H1 (cell line): ENCODE measurements around the gene SLC39A7. TPM values are rescaled to one million over a fixed set of nuclear protein-coding genes. Genes with fewer than 3 reads are reported as not detected.
A peak's percentile ranks its signal among the peaks of the same experiment; 100 is the strongest.

Experiments
- CTCF ChIA-PET: fragments of 300-600 bp; sonication (Branson Sonifier 250); formaldehyde crosslinking; loops from one replicate; lab custom pipeline; 2021; ENCODE audit not compliant: partially characterized antibody; lab: Charles Lee
- POLR2A ChIA-PET: fragments of 300-600 bp; sonication (Branson Sonifier 250); formaldehyde crosslinking; loops from one replicate; lab custom pipeline; 2021; ENCODE audit warnings: inconsistent platforms; ENCODE audit not compliant: partially characterized antibody; lab: Charles Lee
- DNase-seq, 2 experiments: peaks; one replicate each; pipeline versions ENCODE4 v3.0.0 to v3.0.0-alpha.2; 2010 to 2022; ENCODE audit warnings: low spot score in 2 of 2, low read depth in 1 of 2, mixed read lengths in 1 of 2
- FAIRE-seq: peaks from 2 replicates; lab custom pipeline; 2011; peaks lifted over from hg19 to GRCh38; lab: Jason Lieb, UNC
- H2AFZ ChIP-seq: 2 replicates; pipeline ENCODE4 v1.8.1; 2012; ENCODE audit warnings: low read length, inconsistent platforms
- H2AK5ac ChIP-seq: 2 replicates; pipeline ENCODE4 v1.6.1; 2013; ENCODE audit warnings: low read depth, low read length
- H2BK120ac ChIP-seq: replicated peaks from 2 replicates; pipeline ENCODE3; 2013; ENCODE audit warnings: low read depth, low read length, inconsistent platforms
- H2BK12ac ChIP-seq: 2 replicates; pipeline ENCODE4 v1.6.1; 2013; ENCODE audit warnings: low read depth, low read length
- H2BK15ac ChIP-seq: 2 replicates; pipeline ENCODE4 v1.6.1; 2013; ENCODE audit warnings: low read length
- H2BK20ac ChIP-seq: 2 replicates; pipeline ENCODE4 v1.6.1; 2013; ENCODE audit warnings: low read length
- H2BK5ac ChIP-seq: 2 replicates; pipeline ENCODE4 v1.6.1; 2013; ENCODE audit warnings: low read depth, low read length
- H3K14ac ChIP-seq: 2 replicates; pipeline ENCODE4 v1.6.1; 2013; ENCODE audit warnings: inconsistent platforms; ENCODE audit not compliant: insufficient read length
- H3K18ac ChIP-seq: 2 replicates; pipeline ENCODE4 v1.6.1; 2013; ENCODE audit warnings: low read length; ENCODE audit errors: extremely low read depth
- H3K23ac ChIP-seq: 2 replicates; pipeline ENCODE4 v1.6.1; 2013; ENCODE audit warnings: inconsistent platforms; ENCODE audit not compliant: insufficient read length
- H3K23me2 ChIP-seq: 2 replicates; pipeline ENCODE4 v1.6.1; 2013; ENCODE audit warnings: low read depth, low read length
- H3K27ac ChIP-seq: 2 replicates; pipeline ENCODE4 v1.6.1; 2011; ENCODE audit warnings: low read depth, low read length, inconsistent platforms
- H3K27me3 ChIP-seq, 4 experiments: replicated peaks in 1 of 4; 1 replicate in 1 of 4; 2 replicates in 3 of 4; pipeline versions ENCODE4 v1.6.1 to v1.8.1; 2011 to 2013; ENCODE audit warnings: low read length in 3 of 4, mild to moderate bottlenecking in 3 of 4, inconsistent platforms in 2 of 4, mixed read lengths in 2 of 4, moderate library complexity in 1 of 4; ENCODE audit not compliant: control insufficient read depth in 3 of 4, insufficient read depth in 3 of 4; ENCODE audit errors: extremely low read depth in 1 of 4
- H3K36me3 ChIP-seq, 4 experiments: 2 replicates each; pipeline versions ENCODE4 v1.6.1 to v1.8.1; 2011 to 2013; ENCODE audit warnings: mild to moderate bottlenecking in 4 of 4, low read length in 3 of 4, moderate library complexity in 2 of 4, control low read depth in 1 of 4, inconsistent platforms in 1 of 4; ENCODE audit not compliant: insufficient read depth in 4 of 4, control insufficient read depth in 2 of 4
- H3K4ac ChIP-seq: replicated peaks from 2 replicates; pipeline ENCODE3; 2013; ENCODE audit warnings: low read length, low read depth, mixed read lengths, inconsistent platforms; ENCODE audit not compliant: insufficient read length
- H3K4me1 ChIP-seq, 4 experiments: replicated peaks in 1 of 4; 1 replicate in 1 of 4; 2 replicates in 3 of 4; pipeline versions ENCODE4 v1.6.1 to v1.8.1; 2011 to 2013; ENCODE audit warnings: low read length in 3 of 4, inconsistent platforms in 2 of 4, mixed read lengths in 1 of 4; ENCODE audit not compliant: insufficient read depth in 4 of 4, control insufficient read depth in 3 of 4
- H3K4me2 ChIP-seq, 2 experiments: 2 replicates each; pipeline versions ENCODE4 v1.6.1 to v1.8.1; 2011 to 2013; ENCODE audit warnings: low read depth in 2 of 2, low read length in 2 of 2, control low read depth in 1 of 2, inconsistent platforms in 1 of 2, mild to moderate bottlenecking in 1 of 2; ENCODE audit not compliant: insufficient read depth in 1 of 2
- H3K4me3 ChIP-seq, 4 experiments: fragments of 200-600, 300-600 bp in 1 of 4; sonication (generic), shearing (Covaris generic), sonication (Bioruptor Twin) in 1 of 4; 2 replicates each; pipeline versions ENCODE4 v1.5.1 to v1.8.1; 2011 to 2016; ENCODE audit warnings: low read length in 4 of 4, low read depth in 3 of 4, control low read depth in 2 of 4, inconsistent platforms in 2 of 4, mild to moderate bottlenecking in 2 of 4, mixed read lengths in 1 of 4, moderate library complexity in 1 of 4; ENCODE audit not compliant: insufficient read depth in 2 of 4; ENCODE audit errors: extremely low read depth in 1 of 4
- H3K56ac ChIP-seq: replicated peaks from 2 replicates; pipeline ENCODE3; 2013; ENCODE audit warnings: low read depth, mild to moderate bottlenecking, mixed read lengths, low read length, inconsistent platforms; ENCODE audit not compliant: insufficient read length
- H3K79me1 ChIP-seq: 2 replicates; pipeline ENCODE4 v1.6.1; 2013; ENCODE audit warnings: low read depth, low read length, control low read depth
- H3K79me2 ChIP-seq, 2 experiments: 2 replicates each; pipeline versions ENCODE4 v1.6.1 to v1.8.1; 2012 to 2013; ENCODE audit warnings: low read length in 2 of 2, mild to moderate bottlenecking in 2 of 2, inconsistent platforms in 1 of 2; ENCODE audit not compliant: insufficient read depth in 2 of 2, control insufficient read depth in 1 of 2
- H3K9ac ChIP-seq, 4 experiments: replicated peaks in 1 of 4; 1 replicate in 1 of 4; 2 replicates in 3 of 4; pipeline versions ENCODE4 v1.6.1 to v1.8.1; 2011 to 2013; ENCODE audit warnings: low read depth in 3 of 4, low read length in 3 of 4, control low read depth in 2 of 4, mild to moderate bottlenecking in 2 of 4, moderate library complexity in 2 of 4, inconsistent platforms in 1 of 4; ENCODE audit errors: extremely low read depth in 1 of 4
- H3K9me3 ChIP-seq, 2 experiments: 2 replicates each; pipeline versions ENCODE4 v1.6.1 to v1.8.1; 2012 to 2013; ENCODE audit warnings: mild to moderate bottlenecking in 2 of 2, moderate library complexity in 2 of 2, control low read depth in 1 of 2, inconsistent platforms in 1 of 2, low read depth in 1 of 2, low read length in 1 of 2, mixed read lengths in 1 of 2; ENCODE audit not compliant: insufficient read depth in 2 of 2
- H4K20me1 ChIP-seq, 2 experiments: replicated peaks in 1 of 2; 2 replicates each; pipeline versions ENCODE3 to v1.8.1; 2011 to 2013; ENCODE audit warnings: inconsistent platforms in 2 of 2, low read length in 2 of 2, mild to moderate bottlenecking in 1 of 2; ENCODE audit not compliant: insufficient read depth in 2 of 2, control insufficient read depth in 1 of 2
- H4K5ac ChIP-seq: 2 replicates; pipeline ENCODE4 v1.6.1; 2013; ENCODE audit warnings: low read length, low read depth, mixed read lengths, inconsistent platforms; ENCODE audit not compliant: insufficient read length
- H4K8ac ChIP-seq: 2 replicates; pipeline ENCODE4 v1.8.0; 2013; ENCODE audit warnings: mild to moderate bottlenecking, moderate library complexity, low read length, inconsistent platforms; ENCODE audit not compliant: insufficient read depth; ENCODE audit errors: extremely low read depth
- H4K91ac ChIP-seq: replicated peaks from 2 replicates; pipeline ENCODE3; 2013; ENCODE audit warnings: low read length, mixed read lengths, inconsistent platforms; ENCODE audit not compliant: insufficient read length
- GABPA ChIP-seq: IDR thresholded peaks from 2 replicates; pipeline ENCODE4 v1.6.1; 2011; ENCODE audit warnings: mild to moderate bottlenecking, low read length, moderate library complexity, borderline replicate concordance; ENCODE audit not compliant: insufficient read depth
- RAD21 ChIP-seq, 2 experiments: IDR thresholded peaks in 1 of 2; conservative IDR thresholded peaks in 1 of 2; 2 replicates each; pipeline ENCODE4 v1.6.1; 2011; ENCODE audit warnings: low read depth in 2 of 2, low read length in 2 of 2, improper control_type of control experiment in 1 of 2, inconsistent platforms in 1 of 2, mild to moderate bottlenecking in 1 of 2, moderate library complexity in 1 of 2
- SAP30 ChIP-seq: fragments of 300-600 bp; sonication (generic); IDR thresholded peaks from 2 replicates; pipeline ENCODE4 v1.7.1; 2012; ENCODE audit warnings: low read length, moderate library complexity, mild to moderate bottlenecking, inconsistent platforms; ENCODE audit not compliant: insufficient read depth, insufficient replicate concordance
- SP4 ChIP-seq: IDR thresholded peaks from 2 replicates; pipeline ENCODE4 v1.6.1; 2012; ENCODE audit warnings: low read length, inconsistent platforms
- WGBS, 2 experiments: shearing (Covaris generic) in 1 of 2; methylation state at CpG; one replicate each; pipeline versions ENCODE4 v1.1.6 to v1.1.7; 2013 to 2015; ENCODE audit warnings: low lambda C conversion rate in 2 of 2, mixed read lengths in 2 of 2, inconsistent platforms in 1 of 2, low coverage in 1 of 2, missing lambda C conversion rate in 1 of 2; ENCODE audit not compliant: insufficient replicate concordance in 2 of 2, insufficient coverage in 1 of 2, insufficient read length in 1 of 2; ENCODE audit errors: extremely low coverage in 1 of 2, missing lambda C conversion rate in 1 of 2; 5-methylcytosine and 5-hydroxymethylcytosine counted together
- polyA plus RNA-seq, 7 experiments: library from polyadenylated mRNA; depleted of rRNA in 3 of 7; stranded (reverse) in 5 of 7; unstranded in 2 of 7; fragments of >200 nt in 5 of 7; fragments of 200-250 nt in 2 of 7; gene quantifications; 1 replicate in 5 of 7; 2 replicates in 1 of 7; 4 replicates in 1 of 7; pipeline versions ENCODE4 v1.2.1 to v1.2.3, GENCODE V29; 2011 to 2013; ENCODE audit warnings: missing spikeins in 2 of 7, mixed read lengths in 2 of 7
- total RNA-seq: library from RNA; stranded (reverse); fragmentation: NEBNext Ultra II Directional; extraction: Animal tissue kit (Norgen Biotek cat#: 25700); gene quantifications from 2 replicates; pipeline ENCODE4 v1.2.1, GENCODE V29; 2021
- TF ChIP-seq, protein P1 (sequence below), 3 experiments: IDR thresholded peaks; 1 replicate in 2 of 3; 2 replicates in 1 of 3; pipeline versions ENCODE4 v1.5.1 to v1.6.1; 2011; ENCODE audit warnings: low read length in 3 of 3, mild to moderate bottlenecking in 3 of 3, inconsistent platforms in 2 of 3, low read depth in 1 of 3, moderate library complexity in 1 of 3; ENCODE audit not compliant: insufficient read depth in 1 of 3; ENCODE audit errors: control extremely low read depth in 1 of 3
- TF ChIP-seq, protein P2 (sequence below): IDR thresholded peaks from 2 replicates; pipeline ENCODE4 v1.6.1; 2012; ENCODE audit warnings: inconsistent platforms

SLC39A7 gene
- total and polyA plus RNA-seq, 2 of the 8 experiments (the other 6 are each of a cell fraction or from before 2014, with no cell fraction given) = 63.3 to 123 TPM

DNA sequence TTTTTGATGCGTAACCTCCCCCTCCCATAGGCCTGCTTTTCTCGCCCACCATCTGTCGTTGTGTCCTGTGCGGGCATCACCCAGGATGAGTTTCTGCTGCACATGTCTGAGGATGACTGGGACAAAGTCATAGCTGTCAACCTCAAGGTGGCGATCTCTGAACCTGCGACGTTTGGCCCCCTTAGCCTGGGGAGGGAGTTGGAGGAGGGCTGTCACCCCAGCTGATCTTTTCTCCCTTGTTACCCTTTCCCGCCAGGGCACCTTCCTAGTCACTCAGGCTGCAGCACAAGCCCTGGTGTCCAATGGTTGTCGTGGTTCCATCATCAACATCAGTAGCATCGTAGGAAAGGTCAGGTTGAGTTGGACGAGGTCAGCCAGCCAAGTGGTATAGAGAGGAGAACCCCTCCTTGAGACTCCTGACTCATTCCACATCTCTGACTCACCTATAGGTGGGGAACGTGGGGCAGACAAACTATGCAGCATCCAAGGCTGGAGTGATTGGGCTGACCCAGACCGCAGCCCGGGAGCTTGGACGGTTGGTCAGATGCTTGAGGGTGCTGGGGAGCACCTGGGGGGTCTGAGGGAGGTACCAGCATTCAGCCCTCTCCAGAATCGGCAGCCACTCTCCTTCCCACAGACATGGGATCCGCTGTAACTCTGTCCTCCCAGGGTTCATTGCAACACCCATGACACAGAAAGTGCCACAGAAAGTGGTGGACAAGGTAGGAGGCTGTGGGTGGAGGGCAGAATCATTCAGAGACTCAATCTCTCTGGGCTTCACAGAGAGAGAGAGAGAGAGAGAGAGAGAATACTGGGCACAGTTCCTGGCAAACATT is 4.7 kb downstream of the SLC39A7 start:
- POLR2A ChIA-PET = interaction anchor here (0.9 to 2.0 kb wide), 9 partner anchors 11 to 236 kb away, joined by 3 to 16 read pairs (median 6); partner anchors contain the start of genes B3GALT4, CUTA, RPS18 and VPS52
- no peak overlapping the region for H3K4ac ChIP-seq
- H4K8ac ChIP-seq = no peak overlapping the region
- H2BK20ac ChIP-seq = no peak overlapping the region
- peaks cover 4 to 35% (median 11%) of the 10 kb centered on the region in 4 experiments for H3K4me1 ChIP-seq
- peaks cover 16% of the 10 kb centered on the region for H3K79me1 ChIP-seq
- peak overlapping the region; percentile 71 to 93 (median 72) for H3K4me3 ChIP-seq
- H3K18ac ChIP-seq = no peak overlapping the region
- H3K79me2 ChIP-seq = peaks cover 3 to 16% of the 10 kb centered on the region in 2 experiments; a peak in 3 of 4 replicates
- no peak overlapping the region for H2BK120ac ChIP-seq
- no peak for FAIRE-seq
- H3K23me2 ChIP-seq = peaks cover 29% of the 10 kb centered on the region
- H2BK5ac ChIP-seq = no peak overlapping the region
- H2AK5ac ChIP-seq = no peak overlapping the region; the same call in 1 of the 2 replicates
- no peak overlapping the region for H3K14ac ChIP-seq
- H3K56ac ChIP-seq = no peak overlapping the region
- H2AFZ ChIP-seq = no peak overlapping the region
- CTCF ChIA-PET = interaction anchor here (1.1 to 2.4 kb wide), 6 partner anchors 10 to 186 kb away, joined by 3 to 23 read pairs (median 6); no protein-coding TSS in a partner anchor
- WGBS, 2 experiments = 21% methylated on average over 17 of the region's 17 CpGs; no CpG with 5 or more reads in 1 of the 2 experiments
- no peaks in the 10 kb centered on the region for H3K9me3 ChIP-seq
- H3K4me2 ChIP-seq = peak overlapping the region; percentile 72 to 97
- H4K5ac ChIP-seq = no peak overlapping the region
- no peak overlapping the region for H3K27ac ChIP-seq
- no peak for DNase-seq
- H3K23ac ChIP-seq = no peak overlapping the region
- no peak overlapping the region for H4K91ac ChIP-seq
- H3K36me3 ChIP-seq = peaks cover 9 to 24% (median 18%) of the 10 kb centered on the region in 4 experiments
- peaks cover 9 to 32% (median 25%) of the 10 kb centered on the region in 4 experiments; a peak in 6 of 7 replicates for H3K27me3 ChIP-seq
- H4K20me1 ChIP-seq = peaks cover 5 to 26% of the 10 kb centered on the region in 2 experiments
- H2BK15ac ChIP-seq = no peak overlapping the region
- H3K9ac ChIP-seq = no peak overlapping the region; a peak in 1 of 7 replicates
- H2BK12ac ChIP-seq = no peak overlapping the region; the same call in 1 of the 2 replicates
- TF ChIP-seq RAD21 (IDR thresholded peaks at IDR 0.05 in 1 of 2, conservative IDR thresholded peaks at IDR 0.05 in 1 of 2; ENCODE audit: low read depth in 2 of 2, low read length in 2 of 2) (peak in 1 of 2 experiments; percentile 2; a peak in 2 of 4 replicates), SAP30 (peak; percentile 31), SP4 (no peak), GABPA (no peak)
- TF ChIP-seq, protein P1, sequence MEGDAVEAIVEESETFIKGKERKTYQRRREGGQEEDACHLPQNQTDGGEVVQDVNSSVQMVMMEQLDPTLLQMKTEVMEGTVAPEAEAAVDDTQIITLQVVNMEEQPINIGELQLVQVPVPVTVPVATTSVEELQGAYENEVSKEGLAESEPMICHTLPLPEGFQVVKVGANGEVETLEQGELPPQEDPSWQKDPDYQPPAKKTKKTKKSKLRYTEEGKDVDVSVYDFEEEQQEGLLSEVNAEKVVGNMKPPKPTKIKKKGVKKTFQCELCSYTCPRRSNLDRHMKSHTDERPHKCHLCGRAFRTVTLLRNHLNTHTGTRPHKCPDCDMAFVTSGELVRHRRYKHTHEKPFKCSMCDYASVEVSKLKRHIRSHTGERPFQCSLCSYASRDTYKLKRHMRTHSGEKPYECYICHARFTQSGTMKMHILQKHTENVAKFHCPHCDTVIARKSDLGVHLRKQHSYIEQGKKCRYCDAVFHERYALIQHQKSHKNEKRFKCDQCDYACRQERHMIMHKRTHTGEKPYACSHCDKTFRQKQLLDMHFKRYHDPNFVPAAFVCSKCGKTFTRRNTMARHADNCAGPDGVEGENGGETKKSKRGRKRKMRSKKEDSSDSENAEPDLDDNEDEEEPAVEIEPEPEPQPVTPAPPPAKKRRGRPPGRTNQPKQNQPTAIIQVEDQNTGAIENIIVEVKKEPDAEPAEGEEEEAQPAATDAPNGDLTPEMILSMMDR (IDR thresholded peaks at IDR 0.05; ENCODE audit: control extremely low read depth in 1 of 3, insufficient read depth in 1 of 3, low read depth in 1 of 3, low read length in 3 of 3) = peak in 2 of 3 experiments; percentile 23 to 36; a peak in 2 of 4 replicates
- TF ChIP-seq, protein P2, sequence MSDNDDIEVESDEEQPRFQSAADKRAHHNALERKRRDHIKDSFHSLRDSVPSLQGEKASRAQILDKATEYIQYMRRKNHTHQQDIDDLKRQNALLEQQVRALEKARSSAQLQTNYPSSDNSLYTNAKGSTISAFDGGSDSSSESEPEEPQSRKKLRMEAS = peak; percentile 52; the same call in 1 of the 2 replicates
